ENCODE measurements around the gene KRT79.

DNA sequence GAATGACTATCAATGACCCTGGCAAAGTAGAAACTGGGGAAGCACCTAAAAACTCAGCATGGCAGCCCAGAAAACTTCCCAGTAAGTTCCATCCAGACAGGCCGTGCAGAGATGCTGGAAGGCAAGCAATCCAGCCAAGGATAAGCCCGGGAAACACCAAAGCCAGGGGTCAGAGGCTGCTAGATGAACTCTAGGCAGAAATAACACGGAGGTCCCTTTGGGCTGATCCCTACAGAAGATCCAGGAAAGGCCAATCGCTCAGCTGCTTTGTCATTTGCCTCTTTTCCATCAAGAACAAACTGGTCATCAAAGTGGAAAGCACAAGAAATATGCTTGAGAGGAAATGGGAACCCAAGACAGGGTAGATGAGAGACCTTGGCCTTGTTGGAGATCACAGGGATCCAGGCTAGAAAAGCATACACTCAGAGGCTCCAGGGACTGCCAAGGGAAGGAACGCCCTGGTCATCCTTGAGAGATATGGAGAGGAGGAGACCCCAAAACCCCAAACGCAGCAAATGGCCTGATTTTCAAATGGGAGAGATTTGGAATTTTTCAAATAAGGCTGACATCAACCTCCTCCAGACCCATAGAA lies 6.5 kb downstream of the KRT79 start:
- TF ChIP-seq POLR2A (IDR thresholded peaks at IDR 0.05; ENCODE audit: low read depth, low read length) (no peak), PAX5 (IDR thresholded peaks at IDR 0.05; ENCODE audit: insufficient read depth, low read length, severe bottlenecking) (no peak), POLR2AphosphoS5 (IDR thresholded peaks at IDR 0.05; ENCODE audit: low read depth, low read length) (no peak)

Measured in GM12891 (cell line).